ENCODE results near the gene MYCBP2.

The MYCBP2 gene

DNA sequence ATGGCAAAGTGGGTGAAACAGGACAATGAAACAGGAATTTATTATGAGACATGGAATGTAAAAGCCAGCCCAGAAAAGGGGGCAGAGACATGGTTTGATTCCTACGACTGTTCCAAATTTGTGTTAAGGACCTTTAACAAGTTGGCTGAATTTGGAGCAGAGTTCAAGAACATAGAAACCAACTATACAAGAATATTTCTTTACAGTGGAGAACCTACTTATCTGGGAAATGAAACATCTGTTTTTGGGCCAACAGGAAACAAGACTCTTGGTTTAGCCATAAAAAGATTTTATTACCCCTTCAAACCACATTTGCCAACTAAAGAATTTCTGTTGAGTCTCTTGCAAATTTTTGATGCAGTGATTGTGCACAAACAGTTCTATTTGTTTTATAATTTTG, 326.4 kb downstream of the MYCBP2 start:
- DNase-seq (ENCODE audit: low read depth in 2 of 2, low spot score in 1 of 2): no peak

All from stimulated activated CD8-positive, alpha-beta memory T cell treated with anti-CD3 and anti-CD28 coated beads, Interleukin-4, amount 100 ng/mL, for 1 hour (primary cell).